Occipital lobe (tissue), 2 donors: Measurements from ENCODE around the gene BACE2. TPM values are rescaled to one million over a fixed set of nuclear protein-coding genes. Genes with fewer than 3 reads are reported as not detected.

Experiments used
- DNase-seq: peaks from one replicate; lab custom pipeline; 2025; lab: John Stamatoyannopoulos, UW
- total RNA-seq: library from RNA; depleted of rRNA; stranded (reverse); fragments of >200 nt; gene quantifications from one replicate; pipeline ENCODE4 v1.2.3, GENCODE V29; 2014

BACE2 gene
- total RNA-seq, 1 donor from 2014 or later = 8.6 TPM

DNA sequence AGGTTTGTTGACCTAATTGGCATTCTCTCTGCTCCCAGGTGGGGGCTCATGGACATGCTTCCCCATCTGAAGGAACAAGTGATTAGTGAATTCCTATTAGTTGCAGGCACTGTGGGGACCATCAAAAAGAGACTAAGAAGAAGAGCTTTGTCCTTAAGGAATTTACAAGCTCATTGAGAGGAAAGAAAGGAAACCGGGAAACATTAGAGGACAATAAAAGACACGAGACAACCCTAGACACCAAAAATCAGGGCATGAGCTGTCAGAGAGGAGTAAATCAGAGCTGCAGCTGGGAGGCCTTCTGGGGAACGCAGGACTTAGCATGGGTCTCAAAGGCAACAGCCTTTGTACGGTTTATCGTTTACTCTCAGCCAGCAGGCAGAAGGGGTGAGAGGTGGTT is 45.1 kb downstream of the BACE2 start:
- DNase-seq = no peak

DNA sequence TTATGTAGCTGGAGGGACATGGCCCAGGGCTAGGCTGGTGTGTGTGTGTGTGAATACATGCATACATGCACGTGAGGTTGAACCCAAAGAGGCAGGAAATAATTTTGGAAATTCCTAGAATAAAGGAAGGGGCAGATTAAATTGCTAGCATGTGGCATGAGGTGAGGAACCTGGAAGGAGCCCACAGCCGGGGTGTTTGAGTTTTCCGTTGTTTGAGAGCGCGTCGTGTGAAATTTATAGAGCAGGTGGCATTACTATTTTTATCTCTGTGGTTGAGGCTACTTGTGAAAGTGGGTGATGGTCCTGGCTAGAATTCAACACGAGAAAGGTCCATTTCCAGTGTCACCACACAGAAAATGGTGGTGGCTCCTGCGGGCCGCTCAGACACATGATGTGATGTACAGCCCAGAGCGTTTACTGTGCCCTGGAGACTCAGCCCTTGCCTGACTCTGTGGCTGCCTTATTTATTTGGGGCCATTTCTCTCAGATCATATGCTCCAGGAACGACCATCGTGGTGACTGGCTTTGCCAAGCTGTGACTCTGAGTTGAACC is 48.0 kb downstream of the BACE2 start:
- no peak for DNase-seq

DNA sequence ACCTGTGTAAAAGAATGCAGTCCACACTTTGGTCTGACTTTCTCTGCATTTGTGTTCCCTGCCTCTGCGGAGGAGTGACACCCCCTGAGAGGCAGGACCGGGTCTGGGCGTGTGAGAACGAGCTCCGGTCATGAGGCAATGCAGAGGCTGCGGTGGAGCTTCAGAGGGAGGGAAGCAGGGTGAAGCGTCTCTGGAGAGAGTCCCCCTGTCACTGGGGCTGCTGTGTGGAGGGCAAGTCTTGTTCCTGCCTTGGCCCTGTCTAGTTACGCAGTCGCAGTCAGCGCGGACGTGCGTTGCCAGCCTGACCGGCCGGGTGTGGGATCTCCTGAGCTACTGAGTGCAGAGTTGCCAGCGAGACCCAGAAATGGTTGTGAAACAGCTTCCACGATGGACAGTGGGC is 48.5 kb downstream of the BACE2 start:
- DNase-seq = no peak

- DNase-seq = no peak
Observed at GRCh38 chr21:41217671-41218385, 49.9 kb downstream of the BACE2 start.

DNA sequence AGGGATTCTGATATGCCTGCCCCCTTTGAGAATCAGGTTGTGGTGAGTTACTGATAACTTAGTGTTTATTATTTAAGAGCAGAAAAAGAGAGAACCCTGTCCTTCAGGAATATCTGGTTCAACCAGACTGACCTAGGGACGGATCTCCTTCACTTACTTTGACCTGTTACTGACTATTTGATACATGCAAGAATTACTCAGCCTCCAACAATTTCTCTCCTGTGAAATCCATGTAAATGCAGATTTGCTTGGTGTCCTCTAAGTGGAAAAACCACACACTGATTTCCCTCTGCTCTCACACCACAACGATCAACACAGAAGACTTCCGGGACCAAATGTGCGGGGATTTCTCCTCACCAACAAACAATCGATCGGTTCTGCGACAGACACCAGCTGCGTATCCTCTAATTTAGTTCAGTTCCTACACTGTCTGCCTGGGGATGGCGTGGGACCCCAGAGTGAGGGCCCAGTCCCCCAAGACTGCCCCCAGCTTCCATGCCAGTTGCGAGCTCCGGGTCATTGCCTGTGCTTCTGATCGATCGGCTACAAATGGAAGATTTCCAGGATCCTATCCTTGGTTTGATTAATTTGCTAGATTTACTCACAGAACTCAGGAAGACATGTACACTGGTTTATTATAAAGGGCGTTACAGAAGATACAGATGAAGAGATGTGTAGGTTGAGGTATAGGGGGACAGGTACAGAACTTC is 51.7 kb downstream of the BACE2 start:
- no peak for DNase-seq

DNA sequence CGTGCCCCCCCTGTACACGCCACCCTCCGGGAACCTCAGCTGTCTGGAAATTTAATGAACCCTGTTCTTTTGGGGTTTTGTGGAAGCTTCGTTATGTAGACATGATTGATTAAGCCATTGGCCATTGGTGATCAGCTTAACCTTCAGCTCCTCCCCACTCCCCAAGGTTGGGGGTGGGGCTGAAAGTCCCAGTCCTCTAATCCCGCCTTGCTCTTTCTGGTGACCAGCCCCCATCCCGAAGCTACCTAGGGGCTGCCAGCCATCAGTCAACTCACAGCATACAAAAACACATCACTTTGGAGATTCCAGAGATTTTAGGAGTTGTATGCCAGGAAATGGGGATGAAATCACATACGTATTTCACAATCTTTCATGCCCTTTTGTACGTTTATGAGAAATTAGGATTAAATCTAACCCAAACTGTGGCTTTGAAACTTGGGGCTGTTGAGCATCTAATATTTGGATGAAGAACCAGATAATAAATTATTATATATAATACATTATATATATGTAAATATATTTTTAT is 52.3 kb downstream of the BACE2 start:
- DNase-seq = no peak

DNA sequence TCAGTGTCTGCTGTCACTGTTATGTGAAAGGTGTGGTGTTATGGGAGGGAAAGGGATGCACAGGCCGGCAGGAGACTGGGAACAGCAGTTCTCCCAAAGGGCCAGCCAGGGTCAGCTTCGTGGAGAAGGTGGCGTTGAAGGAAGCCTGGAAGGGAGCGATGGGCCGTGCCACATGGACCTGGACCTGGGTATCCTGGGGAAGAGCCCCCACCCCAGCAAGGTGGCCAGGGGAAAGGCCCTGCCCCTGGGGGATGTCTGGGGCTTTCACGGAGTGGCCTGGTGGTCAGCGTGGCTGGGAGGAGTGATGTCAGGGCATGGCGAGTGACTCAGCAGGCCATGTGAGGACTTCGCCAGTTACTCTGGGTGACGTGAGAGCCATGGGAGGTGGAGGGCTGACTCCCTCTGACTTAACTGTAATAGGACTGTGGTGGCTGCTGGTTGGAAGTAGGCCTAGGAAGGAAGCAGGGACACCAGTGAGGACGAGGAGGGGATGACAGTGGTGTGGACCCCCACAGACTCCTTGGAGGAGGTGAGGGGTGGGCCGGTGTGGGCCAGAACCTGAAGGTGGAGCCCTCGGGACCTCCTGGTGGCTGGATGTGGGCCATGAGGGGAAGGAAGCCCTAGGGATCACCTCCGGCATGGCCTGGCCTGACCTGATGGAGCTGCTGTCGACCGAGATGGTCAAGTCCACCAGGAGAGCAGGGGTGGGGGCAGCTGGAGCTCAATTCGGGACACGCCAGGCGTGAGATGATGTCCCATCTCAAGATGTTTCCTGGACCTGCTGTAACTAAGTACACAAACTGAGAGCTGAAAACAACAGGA is 54.5 kb downstream of the BACE2 start:
- no peak for DNase-seq

DNA sequence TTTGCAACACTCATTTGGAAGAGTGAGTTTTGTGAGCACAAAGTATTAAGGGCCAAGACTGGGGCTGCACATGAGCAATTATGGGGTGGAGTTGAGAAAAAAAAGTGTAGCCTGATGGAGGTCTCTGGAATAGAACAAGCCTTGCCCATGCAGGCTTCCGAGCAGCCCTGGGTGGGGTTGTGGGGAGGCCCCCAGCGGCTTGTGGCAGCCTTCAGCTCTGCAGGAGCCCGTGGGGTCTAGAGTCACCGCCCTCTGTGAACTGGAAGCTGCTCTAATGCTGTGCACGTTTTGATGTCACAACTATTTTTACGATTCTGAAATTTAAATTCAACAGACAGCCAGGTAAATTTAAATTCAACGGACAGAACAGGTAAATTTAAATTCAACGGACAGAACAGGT is 58.9 kb downstream of the BACE2 start:
- no peak for DNase-seq

DNA sequence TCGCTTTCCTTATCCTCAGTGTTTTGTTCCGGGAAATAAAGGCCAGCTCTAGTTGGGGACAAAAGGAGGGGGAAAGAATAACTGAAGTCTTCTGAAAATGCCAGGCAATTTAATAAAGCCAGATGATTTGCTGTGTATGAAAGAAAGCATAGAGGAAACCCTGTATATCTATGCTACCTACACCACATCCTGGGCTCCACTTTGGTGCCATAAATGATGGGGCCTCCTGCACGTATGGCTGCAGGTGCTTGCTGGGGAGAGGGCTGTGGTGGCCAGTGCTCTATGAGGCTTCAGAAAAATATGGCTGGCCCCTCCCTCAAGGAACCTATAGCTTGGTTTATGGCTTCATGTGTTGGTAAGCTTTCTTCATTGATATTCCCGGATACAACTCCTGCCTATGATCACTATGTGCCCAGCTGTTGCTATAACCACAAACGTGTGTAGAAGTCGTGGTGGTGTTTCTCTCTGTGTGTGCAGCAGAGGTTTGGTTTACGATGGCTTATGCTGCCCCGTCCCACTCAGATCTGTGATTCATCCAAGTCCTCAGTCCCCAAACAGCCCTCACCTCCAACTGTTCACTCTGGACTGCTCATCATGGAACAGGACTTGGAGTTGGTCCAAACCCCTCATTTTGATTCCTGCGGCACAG is 59.5 kb downstream of the BACE2 start:
- no peak for DNase-seq

GRCh38 chr21:41228006-41228370 is 60.0 kb downstream of the BACE2 start:
- no peak for DNase-seq

DNA sequence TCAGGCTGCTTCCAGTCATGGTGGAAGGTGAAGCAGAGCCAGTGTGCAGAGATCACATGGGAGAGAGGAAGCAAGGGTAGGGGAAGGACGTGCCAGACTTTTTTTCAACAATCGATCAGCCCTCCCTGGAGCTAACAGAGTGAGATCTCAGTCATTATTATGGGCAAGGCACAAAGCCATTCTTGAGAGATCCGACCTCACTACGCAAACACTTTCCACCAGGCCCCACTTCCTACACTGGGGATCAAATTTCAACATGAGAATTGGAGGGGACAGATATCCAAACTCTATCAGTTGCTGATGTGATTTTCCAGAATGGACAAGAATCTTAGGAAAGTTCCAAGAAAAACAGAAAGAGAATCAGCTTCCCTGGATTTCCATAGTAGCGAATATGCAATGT is 60.5 kb downstream of the BACE2 start:
- no peak for DNase-seq

DNA sequence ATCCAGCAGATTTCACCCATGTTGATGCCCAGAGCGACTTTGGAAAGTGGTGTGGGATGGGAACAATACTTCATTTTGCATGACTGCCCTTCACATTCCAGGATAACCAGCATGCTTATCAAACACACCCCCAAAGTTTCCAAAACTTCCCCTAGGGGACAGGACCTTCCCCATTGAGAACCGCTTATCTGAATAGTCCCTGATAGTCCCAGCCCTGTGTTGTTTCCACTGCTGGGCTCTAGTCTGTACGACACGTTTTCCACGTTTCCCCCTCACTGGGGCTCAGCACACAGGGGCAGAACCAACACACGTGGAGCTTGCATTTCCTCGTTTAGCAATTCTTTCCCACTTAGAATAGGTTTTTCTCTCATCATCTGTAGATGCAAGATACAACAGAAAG is 61.0 kb downstream of the BACE2 start:
- no peak for DNase-seq

DNA sequence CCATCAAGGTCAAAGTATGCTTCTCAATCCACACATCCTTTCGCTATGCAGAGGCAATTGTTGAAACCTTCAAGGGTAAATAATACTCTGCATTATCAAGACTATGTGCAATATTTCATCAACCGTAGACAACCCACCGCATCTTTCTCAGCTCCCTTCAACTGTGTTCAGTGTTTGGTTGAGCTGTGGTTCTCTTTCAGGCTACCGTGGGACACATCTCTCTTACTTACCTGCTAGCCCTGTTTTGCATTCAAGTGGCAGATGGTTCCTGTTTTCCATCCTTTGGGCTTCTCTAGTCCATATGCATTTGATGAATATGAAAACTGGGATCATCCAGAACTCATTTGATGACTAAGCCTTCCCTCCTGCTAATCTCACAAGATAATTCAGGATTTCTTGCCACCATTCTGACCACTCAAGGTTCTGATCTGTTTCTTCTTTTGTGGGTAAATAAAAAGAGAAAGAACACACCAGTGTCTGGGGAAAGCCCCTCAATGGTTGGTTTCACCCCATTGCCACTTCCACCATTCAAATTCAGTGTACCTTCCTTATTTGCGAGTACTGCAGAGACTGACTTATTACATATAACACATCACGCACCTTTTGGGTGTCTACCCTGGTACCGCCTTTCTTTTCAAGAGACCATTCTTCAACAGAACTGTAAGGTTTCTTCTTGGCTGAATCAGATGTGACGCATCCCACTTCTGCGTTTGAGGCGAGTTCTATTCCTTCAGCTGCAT is 61.7 kb downstream of the BACE2 start:
- DNase-seq = no peak

DNA sequence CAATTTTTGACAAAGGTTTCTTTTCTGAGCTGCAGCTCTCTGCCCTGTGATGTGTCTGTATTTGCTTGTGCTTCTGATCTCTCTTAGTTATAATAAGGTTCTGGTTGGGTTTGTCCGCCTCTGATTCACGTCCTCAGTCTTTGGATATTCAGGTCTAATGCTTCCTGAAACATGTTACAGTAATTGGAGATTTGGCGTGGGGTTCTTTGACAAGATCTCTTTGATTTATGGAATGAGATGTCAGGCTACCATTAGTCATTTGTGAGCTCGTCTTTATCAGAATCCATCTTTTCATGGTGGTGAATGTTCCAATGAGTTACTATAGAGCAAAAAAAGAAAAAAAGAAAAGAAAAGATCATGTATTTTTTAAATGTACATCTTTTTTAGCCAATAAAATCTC is 62.5 kb downstream of the BACE2 start:
- no peak for DNase-seq

GRCh38 chr21:41231060-41231459 is 63.1 kb downstream of the BACE2 start:
- no peak for DNase-seq

DNA sequence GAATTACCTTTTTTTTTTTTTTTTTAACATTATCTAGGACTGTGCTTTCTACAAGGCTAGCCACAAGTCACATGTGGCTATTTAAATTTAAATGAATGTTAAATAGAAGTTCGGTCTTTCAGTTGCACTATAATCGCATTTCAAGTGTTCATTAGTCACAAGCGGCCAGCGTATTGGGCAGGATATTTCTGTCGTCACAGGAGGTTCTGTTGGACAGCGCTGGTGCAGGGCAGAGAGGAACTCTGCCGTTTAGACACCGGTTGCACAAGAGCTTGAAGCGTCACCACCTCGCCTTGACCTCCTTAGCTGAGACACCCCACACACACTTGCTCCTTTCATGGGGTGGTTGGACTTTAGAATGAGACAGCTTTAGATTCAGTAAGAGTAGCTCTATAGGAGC is 64.1 kb downstream of the BACE2 start:
- no peak for DNase-seq

DNA sequence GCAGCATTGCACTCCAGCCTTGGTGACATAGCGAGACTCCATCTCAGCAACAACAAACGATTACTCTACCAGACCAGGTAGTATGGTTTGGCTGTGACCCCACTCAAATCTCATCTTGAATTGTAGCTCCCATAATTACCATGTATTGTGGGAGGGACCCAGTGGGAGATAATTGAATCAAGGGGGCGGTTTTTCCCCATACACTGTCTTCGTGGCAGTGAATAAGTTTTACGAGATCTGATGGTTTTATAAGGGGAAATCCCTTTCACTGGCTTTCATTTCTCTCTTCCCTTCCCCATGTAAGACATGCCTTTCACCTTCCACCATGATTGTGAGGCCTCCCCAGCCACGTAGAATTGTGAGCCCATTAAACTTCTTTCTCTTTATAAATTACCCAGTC is 66.0 kb downstream of the BACE2 start:
- DNase-seq = no peak

- DNase-seq = no peak
Observed at GRCh38 chr21:41234569-41234968, 66.6 kb downstream of the BACE2 start.

- DNase-seq = no peak
Observed at GRCh38 chr21:41235201-41235600, 67.2 kb downstream of the BACE2 start.

DNA sequence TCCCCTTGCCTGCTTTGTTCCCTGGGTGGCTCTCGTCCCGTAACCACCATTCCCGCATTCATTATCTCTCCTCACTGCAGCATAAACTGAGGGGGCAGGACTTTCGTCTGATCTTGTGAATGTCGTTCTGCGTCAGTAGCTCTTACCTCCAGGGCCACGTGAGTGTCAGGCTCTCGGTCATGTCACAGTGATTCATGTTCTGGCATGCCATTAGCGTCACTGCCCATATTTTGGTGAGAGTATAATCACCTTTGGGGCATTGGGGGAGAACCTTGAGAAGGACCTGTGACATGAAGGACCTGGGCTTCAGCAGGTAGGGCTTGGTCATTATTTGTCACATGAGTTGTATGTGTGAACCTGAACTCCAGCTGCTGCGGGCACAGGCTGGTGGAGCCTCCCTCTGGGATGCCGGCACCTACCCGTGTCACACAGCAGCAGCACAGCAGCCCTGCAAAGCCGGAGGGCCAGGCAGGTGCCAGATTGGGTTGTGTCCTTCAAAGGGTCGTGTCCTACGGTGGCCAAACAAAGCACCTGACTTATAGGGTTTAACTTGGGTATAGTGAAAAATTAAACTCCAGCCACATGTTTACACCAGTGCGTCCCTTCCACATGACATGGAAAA is 68.5 kb downstream of the BACE2 start:
- no peak for DNase-seq
